Measurements from ENCODE around the gene LRRC74A. TPM values are rescaled to one million over a fixed set of nuclear protein-coding genes. Genes with fewer than 3 reads are reported as not detected.
"Not testable (repeated sequence)": the region's sequence is repeated elsewhere in the genome, so short reads cannot be mapped to it uniquely, and the experiment has no call there.

The LRRC74A gene
- total and polyA plus RNA-seq, 8 donors: 0.10 to 0.40 (median 0.34) TPM; not detected in 2

GRCh38 chr14:76910371-76910890 lies 84.2 kb downstream of the LRRC74A start:
- Histone ChIP-seq H3K27ac (no peak overlapping the region), H3K4me1 (peaks cover 15 to 44% of the 10 kb centered on the region in 2 donors), H3K4me3 (no peak overlapping the region), H3K27me3 (no peaks in the 10 kb centered on the region), H3K36me3 (no peaks in the 10 kb centered on the region), H3K9me3 (no peaks in the 10 kb centered on the region)
- ATAC-seq (no peak), DNase-seq (peak in 1 of 4 donors; percentile 6)
- intact Hi-C loops (cut with DNase I): loop anchor here in 1 of 2 donors (10.0 kb wide), 1 partner anchor 134 kb away; no protein-coding TSS in a partner anchor
- TF ChIP-seq, protein P1, sequence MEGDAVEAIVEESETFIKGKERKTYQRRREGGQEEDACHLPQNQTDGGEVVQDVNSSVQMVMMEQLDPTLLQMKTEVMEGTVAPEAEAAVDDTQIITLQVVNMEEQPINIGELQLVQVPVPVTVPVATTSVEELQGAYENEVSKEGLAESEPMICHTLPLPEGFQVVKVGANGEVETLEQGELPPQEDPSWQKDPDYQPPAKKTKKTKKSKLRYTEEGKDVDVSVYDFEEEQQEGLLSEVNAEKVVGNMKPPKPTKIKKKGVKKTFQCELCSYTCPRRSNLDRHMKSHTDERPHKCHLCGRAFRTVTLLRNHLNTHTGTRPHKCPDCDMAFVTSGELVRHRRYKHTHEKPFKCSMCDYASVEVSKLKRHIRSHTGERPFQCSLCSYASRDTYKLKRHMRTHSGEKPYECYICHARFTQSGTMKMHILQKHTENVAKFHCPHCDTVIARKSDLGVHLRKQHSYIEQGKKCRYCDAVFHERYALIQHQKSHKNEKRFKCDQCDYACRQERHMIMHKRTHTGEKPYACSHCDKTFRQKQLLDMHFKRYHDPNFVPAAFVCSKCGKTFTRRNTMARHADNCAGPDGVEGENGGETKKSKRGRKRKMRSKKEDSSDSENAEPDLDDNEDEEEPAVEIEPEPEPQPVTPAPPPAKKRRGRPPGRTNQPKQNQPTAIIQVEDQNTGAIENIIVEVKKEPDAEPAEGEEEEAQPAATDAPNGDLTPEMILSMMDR (IDR thresholded peaks at IDR 0.05): no peak

GRCh38 chr14:76911473-76911872 lies 85.3 kb downstream of the LRRC74A start:
- H3K4me3 ChIP-seq: no peak overlapping the region
- no peaks in the 10 kb centered on the region for H3K27me3 ChIP-seq
- H3K27ac ChIP-seq: no peak overlapping the region
- TF ChIP-seq, protein P1 (IDR thresholded peaks at IDR 0.05): no peak
- ATAC-seq (no peak), DNase-seq (peak in 1 of 4 donors; percentile 4)
- intact Hi-C loops (cut with DNase I): loop anchor here in 1 of 2 donors (10.0 kb wide), 1 partner anchor 133 kb away; no protein-coding TSS in a partner anchor
- H3K9me3 ChIP-seq: no peaks in the 10 kb centered on the region
- H3K36me3 ChIP-seq: no peaks in the 10 kb centered on the region
- H3K4me1 ChIP-seq: peaks cover 15 to 48% of the 10 kb centered on the region in 2 donors

GRCh38 chr14:76914533-76915081 lies 88.4 kb downstream of the LRRC74A start:
- DNase-seq: peak in 2 of 4 donors; percentile 49 to 70
- H3K4me3 ChIP-seq, H3K27me3 ChIP-seq, ATAC-seq, H3K9me3 ChIP-seq, H3K36me3 ChIP-seq: not testable (repeated sequence)
- Histone ChIP-seq H3K27ac (peak overlapping the region in 1 of 2 donors; percentile 2), H3K4me1 (peaks cover 36 to 69% of the 10 kb centered on the region in 2 donors)
- intact Hi-C loops (cut with DNase I): loop anchor here (5.0 to 10.0 kb wide), 3 partner anchors 43 to 138 kb away; no protein-coding TSS in a partner anchor

- Histone ChIP-seq H3K9me3 (no peaks in the 10 kb centered on the region), H3K4me1 (peaks cover 45 to 79% of the 10 kb centered on the region in 2 donors), H3K4me3 (no peak overlapping the region), H3K27me3 (no peaks in the 10 kb centered on the region), H3K27ac (peak overlapping the region in 1 of 2 donors; percentile 93), H3K36me3 (no peaks in the 10 kb centered on the region)
- no peak for DNase-seq
- no peak for ATAC-seq
- intact Hi-C loops (cut with DNase I): loop anchor here (5.0 to 10.0 kb wide), 3 partner anchors 41 to 136 kb away; no protein-coding TSS in a partner anchor
- TF ChIP-seq, protein P1 (IDR thresholded peaks at IDR 0.05): no peak
Measured at GRCh38 chr14:76916040-76916715, 90.0 kb downstream of the LRRC74A start.

GRCh38 chr14:76917158-76917596 lies 91.0 kb downstream of the LRRC74A start:
- Histone ChIP-seq H3K27me3 (no peaks in the 10 kb centered on the region), H3K27ac (peak overlapping the region; percentile 90 to 93), H3K4me3 (no peak overlapping the region), H3K36me3 (no peaks in the 10 kb centered on the region), H3K4me1 (peaks cover 45 to 79% of the 10 kb centered on the region in 2 donors), H3K9me3 (no peaks in the 10 kb centered on the region)
- ATAC-seq: no peak
- TF ChIP-seq, protein P1 (IDR thresholded peaks at IDR 0.05): peak; percentile 36 to 56
- peak in 2 of 4 donors; percentile 51 to 71 for DNase-seq
- intact Hi-C loops (cut with DNase I): loop anchor here (5.0 to 10.0 kb wide), 3 partner anchors 40 to 135 kb away; no protein-coding TSS in a partner anchor
